Activated T-helper 1 cell treated with anti-CD3 and anti-CD28 coated beads, Interleukin-12 subunit alpha, Interleukin-12 subunit beta, Interleukin-2, Interleukin-4 antibody, amounts not matched to agents 30 ng/mL and 10 ng/mL and 1 ng/mL, durations not matched to agents 14 hours and 24 hours and 36 hours (primary cell): ENCODE measurements around the gene CAMK1G. TPM values are rescaled to one million over a fixed set of nuclear protein-coding genes. Genes with fewer than 3 reads are reported as not detected.

Source experiments
- DNase-seq: peaks from one replicate; pipeline ENCODE4 v3.0.0; 2021; ENCODE audit warnings: low spot score
- H3K27ac Mint-ChIP-seq: one replicate; pipeline ENCODE4 v1.8.0; 2021; ENCODE audit warnings: mild to moderate bottlenecking, mixed read lengths
- H3K27me3 Mint-ChIP-seq: one replicate; pipeline ENCODE4 v1.8.0; 2022; ENCODE audit warnings: mild to moderate bottlenecking, moderate library complexity, mixed read lengths; ENCODE audit not compliant: insufficient read depth
- H3K36me3 Mint-ChIP-seq: one replicate; pipeline ENCODE4 v1.8.0; 2021; ENCODE audit warnings: low read depth, mixed read lengths
- H3K4me1 Mint-ChIP-seq: one replicate; pipeline ENCODE4 v1.8.0; 2021; ENCODE audit warnings: low read depth, mixed read lengths
- H3K4me3 Mint-ChIP-seq: one replicate; pipeline ENCODE4 v1.8.0; 2021; ENCODE audit warnings: mild to moderate bottlenecking, moderate library complexity, mixed read lengths
- H3K9me3 Mint-ChIP-seq: one replicate; pipeline ENCODE4 v1.8.0; 2021; ENCODE audit warnings: mixed read lengths
- intact Hi-C: fragments of 100-400 bp; cut with micrococcal nuclease; formaldehyde crosslinking; loops from one replicate; pipeline ENCODE4 v1.15.1; 2024
- total RNA-seq: library from RNA; stranded (reverse); gene quantifications from 2 replicates; pipeline ENCODE4 v1.2.3, GENCODE V29; 2022

Gene CAMK1G
- total RNA-seq, 1 donor from 2014 or later = 0.62 TPM

DNA sequence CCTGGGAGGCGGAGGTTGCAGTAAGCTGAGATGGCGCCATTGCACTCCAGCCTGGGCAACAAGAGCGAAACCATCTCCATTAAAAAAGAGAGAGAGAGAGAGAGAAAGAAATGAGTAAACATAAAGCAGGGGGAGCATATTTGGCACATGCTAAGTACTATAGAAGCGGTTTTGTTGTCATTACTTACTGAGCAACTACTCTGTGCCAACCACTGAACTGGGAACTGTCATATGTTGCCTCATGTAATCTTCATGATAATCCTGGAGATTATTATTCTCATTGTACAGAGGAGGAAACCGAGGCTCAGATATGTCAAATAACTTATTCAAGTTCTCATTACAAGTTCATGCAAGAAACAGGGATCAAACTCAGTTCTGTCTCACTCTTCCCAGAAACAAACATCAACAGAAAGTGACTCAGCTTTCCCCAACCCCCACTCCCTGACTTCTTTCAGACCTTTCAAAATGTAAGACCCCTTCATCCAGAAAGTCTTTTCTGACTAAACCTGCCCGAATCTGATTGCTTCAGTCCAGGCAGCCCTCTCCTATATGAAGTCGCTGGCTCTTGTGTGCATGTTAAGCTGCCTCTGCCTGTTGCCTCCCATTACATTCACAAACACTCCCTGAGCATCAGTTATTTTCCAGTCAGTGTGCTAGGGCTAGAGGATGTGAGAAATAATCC lies 45.2 kb downstream of the CAMK1G start:
- H3K27me3 Mint-ChIP-seq = no peaks in the 10 kb centered on the region
- H3K4me1 Mint-ChIP-seq = peaks cover 16% of the 10 kb centered on the region
- no peak for DNase-seq
- no peak overlapping the region for H3K27ac Mint-ChIP-seq
- H3K36me3 Mint-ChIP-seq = peaks cover 3% of the 10 kb centered on the region
- H3K9me3 Mint-ChIP-seq = no peaks in the 10 kb centered on the region
- intact Hi-C loops = no loop called here
- H3K4me3 Mint-ChIP-seq = no peak overlapping the region

DNA sequence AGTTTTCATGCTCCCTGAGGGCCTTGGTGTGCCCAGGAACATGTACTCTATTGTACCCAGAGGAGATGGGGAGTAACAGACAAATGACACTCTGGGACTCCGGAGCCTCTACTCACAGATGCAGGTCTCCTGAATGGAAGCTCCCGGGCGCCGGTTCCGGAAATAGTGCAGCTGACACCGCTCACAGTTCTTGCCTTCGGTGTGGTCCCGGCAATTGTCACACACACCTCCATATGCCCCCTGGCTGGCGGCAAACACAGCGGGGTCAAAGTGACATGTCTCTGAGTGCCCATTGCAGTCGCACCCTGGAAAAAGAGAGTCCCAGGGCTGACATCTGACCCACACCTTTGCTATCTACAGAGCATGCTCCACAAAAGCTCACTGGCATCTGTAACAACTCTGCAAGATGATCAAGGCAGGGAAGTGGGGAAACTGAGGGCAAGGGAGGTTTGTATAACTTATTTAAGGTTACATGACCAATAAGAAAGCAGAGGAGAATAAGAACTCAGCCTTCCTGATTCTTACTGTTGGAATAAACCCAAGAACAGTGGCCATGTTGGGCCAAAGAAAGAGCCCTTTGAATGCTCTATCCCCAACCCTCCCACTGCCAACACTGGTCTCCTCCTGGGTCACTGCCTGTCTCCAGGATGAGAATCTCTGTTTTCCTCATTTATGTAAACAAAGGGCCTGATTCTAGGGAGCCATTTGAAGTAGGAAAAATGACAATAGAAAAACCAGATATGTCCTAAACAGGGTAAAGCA lies 46.3 kb downstream of the CAMK1G start:
- intact Hi-C loops = no loop called here
- peaks cover 3% of the 10 kb centered on the region for H3K36me3 Mint-ChIP-seq
- H3K4me3 Mint-ChIP-seq = no peak overlapping the region
- H3K4me1 Mint-ChIP-seq = peaks cover 19% of the 10 kb centered on the region
- H3K27me3 Mint-ChIP-seq = no peaks in the 10 kb centered on the region
- no peak for DNase-seq
- H3K9me3 Mint-ChIP-seq = no peaks in the 10 kb centered on the region
- H3K27ac Mint-ChIP-seq = no peak overlapping the region

DNA sequence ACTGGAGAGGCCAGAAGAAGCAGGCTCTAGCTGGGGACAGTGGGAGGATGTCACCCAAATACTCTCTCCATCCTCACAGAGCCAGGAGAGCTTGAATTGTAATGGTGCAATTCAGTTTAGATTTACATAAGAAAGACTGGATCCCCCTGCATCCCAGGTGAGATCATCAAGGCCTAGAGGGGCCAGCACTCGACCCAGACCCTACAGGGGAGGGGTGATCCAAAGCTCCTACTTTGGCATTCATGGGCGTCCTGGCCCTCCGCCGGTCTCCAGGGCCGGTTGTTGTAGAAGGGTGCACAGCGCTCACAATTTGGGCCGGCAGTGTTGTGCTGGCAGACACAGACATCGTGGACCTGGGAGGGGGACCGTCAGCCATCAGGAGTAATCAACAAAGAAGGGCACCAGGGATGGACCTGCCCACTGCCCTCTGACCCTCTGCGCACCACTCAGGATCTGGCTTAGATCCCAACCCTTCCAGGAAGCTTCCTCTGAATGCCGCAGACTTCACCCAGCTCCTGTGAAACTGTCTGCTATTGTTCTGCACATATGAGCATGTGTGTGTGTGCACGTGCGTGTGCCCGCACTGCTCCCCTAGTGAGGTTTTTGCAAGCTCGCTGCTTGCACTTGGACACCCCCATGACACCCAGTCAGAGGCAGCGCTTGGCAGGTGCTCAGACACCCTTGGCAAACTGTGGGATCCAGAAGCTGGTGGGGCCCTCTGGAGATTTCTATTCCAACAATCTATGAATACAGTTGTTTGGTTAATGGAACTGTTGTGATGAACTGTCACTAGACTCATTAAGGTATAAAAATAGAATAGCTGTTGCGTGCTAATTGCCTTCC lies 47.1 kb downstream of the CAMK1G start:
- intact Hi-C loops = no loop called here
- peaks cover 26% of the 10 kb centered on the region for H3K4me1 Mint-ChIP-seq
- DNase-seq = no peak
- no peak overlapping the region for H3K27ac Mint-ChIP-seq
- peaks cover 6% of the 10 kb centered on the region for H3K36me3 Mint-ChIP-seq
- H3K9me3 Mint-ChIP-seq = no peaks in the 10 kb centered on the region
- no peaks in the 10 kb centered on the region for H3K27me3 Mint-ChIP-seq
- H3K4me3 Mint-ChIP-seq = no peak overlapping the region

DNA sequence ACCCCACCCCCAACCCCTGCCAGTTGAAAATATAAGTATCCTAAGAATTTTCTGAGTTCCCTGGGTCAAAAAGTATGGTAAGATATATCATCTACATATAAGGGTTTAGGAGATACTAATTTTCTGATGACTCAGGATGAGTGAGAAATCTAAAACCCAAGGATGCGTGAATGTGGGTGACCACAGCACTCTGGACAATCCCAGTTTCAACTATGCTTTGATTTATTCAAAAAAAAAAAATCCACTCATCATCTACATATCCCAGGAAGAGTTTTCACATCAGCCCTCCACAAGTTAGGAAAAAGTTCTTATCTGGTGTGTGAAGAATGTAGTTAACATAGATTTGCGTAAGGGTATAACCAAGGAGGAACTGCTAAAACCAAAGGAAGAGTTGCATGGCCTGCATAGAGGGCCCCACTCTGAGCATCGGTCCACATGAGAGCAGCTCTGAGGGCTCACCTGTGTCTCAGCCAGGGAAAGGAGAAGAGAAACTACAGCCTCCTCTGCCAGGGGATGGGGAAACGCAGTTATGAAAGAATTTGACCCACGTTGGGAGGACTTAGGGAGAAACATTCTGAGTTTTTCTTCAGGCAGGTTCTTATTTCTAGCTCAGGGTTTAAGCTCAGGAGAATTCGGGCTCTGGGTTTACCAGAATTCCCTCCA lies 50.0 kb downstream of the CAMK1G start:
- no peak overlapping the region for H3K4me3 Mint-ChIP-seq
- H3K4me1 Mint-ChIP-seq = peaks cover 26% of the 10 kb centered on the region
- H3K9me3 Mint-ChIP-seq = no peaks in the 10 kb centered on the region
- no peak for DNase-seq
- H3K36me3 Mint-ChIP-seq = peaks cover 11% of the 10 kb centered on the region
- H3K27ac Mint-ChIP-seq = no peak overlapping the region
- no peaks in the 10 kb centered on the region for H3K27me3 Mint-ChIP-seq
- intact Hi-C loops = no loop called here

DNA sequence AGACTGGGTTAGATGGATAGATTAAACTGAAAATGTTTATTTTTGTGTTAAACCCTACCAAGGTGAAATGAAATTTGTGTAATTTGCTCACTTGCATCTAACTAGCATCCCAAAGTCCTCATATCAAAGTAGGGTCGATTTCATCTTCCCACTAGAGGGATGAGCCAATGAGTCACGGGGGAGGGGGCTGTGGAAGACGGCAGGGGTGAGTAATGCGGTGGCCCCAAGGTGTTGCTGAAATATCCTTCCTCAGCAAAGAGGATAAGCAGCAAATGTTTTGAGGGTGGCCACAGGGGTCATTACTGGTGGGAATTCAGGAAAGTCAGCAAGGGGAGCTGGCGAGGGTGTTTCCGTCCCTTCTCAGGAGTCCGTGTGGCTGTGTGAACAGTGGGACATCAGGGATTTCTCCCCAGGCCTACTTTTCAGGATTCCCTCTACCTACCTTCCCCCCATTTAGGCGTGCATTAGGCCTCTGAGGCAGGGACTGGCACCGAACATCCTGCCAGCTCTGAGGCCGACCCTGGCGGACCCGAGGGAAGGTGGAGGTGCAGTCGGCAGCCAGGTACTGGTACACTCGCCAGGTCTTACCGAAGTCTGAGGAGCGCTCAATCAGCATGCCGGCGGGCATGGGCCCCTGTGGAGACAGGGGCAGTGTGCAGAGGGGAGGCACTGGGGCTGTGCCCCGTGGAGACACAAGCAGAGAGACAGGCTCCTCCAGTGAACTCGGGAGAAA lies 50.7 kb downstream of the CAMK1G start:
- peaks cover 20% of the 10 kb centered on the region for H3K4me1 Mint-ChIP-seq
- peaks cover 11% of the 10 kb centered on the region for H3K36me3 Mint-ChIP-seq
- no peak for DNase-seq
- no peaks in the 10 kb centered on the region for H3K9me3 Mint-ChIP-seq
- no peak overlapping the region for H3K4me3 Mint-ChIP-seq
- intact Hi-C loops = no loop called here
- no peaks in the 10 kb centered on the region for H3K27me3 Mint-ChIP-seq
- H3K27ac Mint-ChIP-seq = no peak overlapping the region

DNA sequence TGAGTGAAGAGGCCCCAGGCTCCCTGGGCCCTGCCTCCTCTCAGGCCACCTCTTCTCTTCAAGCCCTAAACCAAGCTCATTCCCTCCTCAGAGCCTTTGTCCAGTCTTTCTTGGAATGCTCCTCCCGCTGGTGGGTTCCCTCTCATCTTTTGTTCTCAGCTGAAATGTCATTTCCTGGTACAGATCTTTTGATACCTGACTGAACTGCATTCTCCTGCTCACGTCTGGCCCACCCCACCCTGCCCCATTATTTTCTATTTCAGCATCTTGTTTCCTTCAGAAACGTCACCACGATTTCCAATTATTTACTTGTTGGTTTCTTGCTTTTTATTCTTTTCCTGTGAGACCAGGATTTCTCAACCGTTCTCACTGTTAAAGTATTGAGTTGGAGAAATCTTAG lies 52.3 kb downstream of the CAMK1G start:
- no peak overlapping the region for H3K27ac Mint-ChIP-seq
- no peaks in the 10 kb centered on the region for H3K27me3 Mint-ChIP-seq
- H3K4me1 Mint-ChIP-seq = peaks cover 16% of the 10 kb centered on the region
- DNase-seq = no peak
- H3K4me3 Mint-ChIP-seq = no peak overlapping the region
- intact Hi-C loops = no loop called here
- H3K36me3 Mint-ChIP-seq = peaks cover 11% of the 10 kb centered on the region
- no peaks in the 10 kb centered on the region for H3K9me3 Mint-ChIP-seq

DNA sequence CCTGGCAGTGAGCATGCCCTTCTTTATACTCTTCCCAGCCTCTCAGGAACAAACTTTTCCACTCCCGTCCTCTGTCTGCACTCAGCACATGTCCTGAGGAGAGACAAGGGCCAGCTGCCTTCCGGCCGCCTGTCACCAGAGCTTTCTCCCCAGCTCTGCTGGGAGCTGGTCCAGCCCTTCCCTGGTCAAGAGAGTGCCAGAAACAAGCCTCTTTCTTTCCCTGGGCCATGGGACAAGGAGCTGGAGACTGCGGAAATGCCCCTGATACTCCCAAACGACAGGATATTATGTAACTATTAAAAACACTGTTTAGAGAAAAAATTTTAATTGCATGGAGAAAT lies 58.3 kb downstream of the CAMK1G start:
- Mint-ChIP-seq H3K4me3 (no peak overlapping the region), H3K36me3 (peaks cover 16% of the 10 kb centered on the region), H3K9me3 (no peaks in the 10 kb centered on the region), H3K27ac (no peak overlapping the region), H3K4me1 (peaks cover 21% of the 10 kb centered on the region), H3K27me3 (no peaks in the 10 kb centered on the region)
- DNase-seq = no peak
- intact Hi-C loops = no loop called here

DNA sequence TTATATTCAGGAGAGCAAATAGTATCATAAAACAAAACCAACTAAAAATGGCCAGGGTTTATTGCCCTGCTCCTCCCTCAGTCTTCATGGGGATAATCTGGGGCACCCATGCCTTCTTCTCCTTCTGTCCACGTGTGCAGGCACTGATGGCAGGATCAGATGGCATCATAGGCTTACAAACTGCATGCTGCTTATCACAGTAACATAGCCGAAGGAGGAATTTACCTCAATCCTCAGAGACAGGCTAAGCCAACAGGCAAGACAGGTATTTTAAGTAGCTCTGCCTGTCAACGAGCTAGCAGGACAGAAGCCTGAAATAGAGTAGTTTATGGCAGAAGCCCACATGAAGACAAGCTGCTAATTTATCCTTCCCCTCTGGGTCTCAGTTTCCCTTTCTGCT lies 59.3 kb downstream of the CAMK1G start:
- DNase-seq = no peak
- H3K27ac Mint-ChIP-seq = no peak overlapping the region
- H3K27me3 Mint-ChIP-seq = no peaks in the 10 kb centered on the region
- intact Hi-C loops = no loop called here
- peaks cover 17% of the 10 kb centered on the region for H3K36me3 Mint-ChIP-seq
- H3K4me3 Mint-ChIP-seq = no peak overlapping the region
- peaks cover 25% of the 10 kb centered on the region for H3K4me1 Mint-ChIP-seq
- no peaks in the 10 kb centered on the region for H3K9me3 Mint-ChIP-seq

DNA sequence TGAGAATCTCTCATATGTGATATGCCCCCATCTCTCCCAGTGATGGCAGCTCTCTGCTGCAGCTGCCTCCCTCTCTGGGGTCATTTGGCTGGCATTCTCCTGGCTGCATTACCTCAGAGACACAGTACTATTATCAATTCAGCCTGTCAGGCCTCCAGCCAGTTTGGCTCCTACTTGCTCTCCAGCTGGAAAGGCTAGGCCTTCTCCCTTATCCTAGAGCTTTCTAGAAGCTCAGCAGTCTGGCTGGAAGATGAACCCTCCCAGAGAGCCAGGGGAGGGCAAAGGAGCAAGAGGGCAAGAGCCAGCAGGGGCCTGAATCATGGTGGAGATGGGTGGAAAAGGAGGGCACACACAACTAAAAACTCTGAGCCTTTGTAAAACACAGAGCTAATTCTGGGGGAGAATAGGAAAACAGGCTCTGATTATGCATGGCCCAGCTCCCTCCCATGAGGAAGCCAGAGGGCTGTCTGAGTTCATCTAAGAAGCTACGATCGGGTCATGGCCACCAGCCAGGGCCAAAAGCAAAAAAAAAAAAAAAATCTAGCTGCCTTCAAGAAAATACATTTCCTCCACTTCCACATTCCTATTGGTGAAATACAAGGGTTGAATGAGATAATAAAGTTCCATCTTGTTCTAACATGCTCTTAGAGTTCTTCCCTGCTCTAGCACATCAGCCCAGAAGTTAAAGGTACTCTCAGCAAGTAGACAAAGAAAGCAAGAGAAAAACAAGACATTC lies 59.9 kb downstream of the CAMK1G start:
- H3K4me1 Mint-ChIP-seq = peaks cover 32% of the 10 kb centered on the region
- no peaks in the 10 kb centered on the region for H3K27me3 Mint-ChIP-seq
- no peak overlapping the region for H3K4me3 Mint-ChIP-seq
- no peak overlapping the region for H3K27ac Mint-ChIP-seq
- no peak for DNase-seq
- peaks cover 17% of the 10 kb centered on the region for H3K36me3 Mint-ChIP-seq
- no peaks in the 10 kb centered on the region for H3K9me3 Mint-ChIP-seq
- intact Hi-C loops = no loop called here

DNA sequence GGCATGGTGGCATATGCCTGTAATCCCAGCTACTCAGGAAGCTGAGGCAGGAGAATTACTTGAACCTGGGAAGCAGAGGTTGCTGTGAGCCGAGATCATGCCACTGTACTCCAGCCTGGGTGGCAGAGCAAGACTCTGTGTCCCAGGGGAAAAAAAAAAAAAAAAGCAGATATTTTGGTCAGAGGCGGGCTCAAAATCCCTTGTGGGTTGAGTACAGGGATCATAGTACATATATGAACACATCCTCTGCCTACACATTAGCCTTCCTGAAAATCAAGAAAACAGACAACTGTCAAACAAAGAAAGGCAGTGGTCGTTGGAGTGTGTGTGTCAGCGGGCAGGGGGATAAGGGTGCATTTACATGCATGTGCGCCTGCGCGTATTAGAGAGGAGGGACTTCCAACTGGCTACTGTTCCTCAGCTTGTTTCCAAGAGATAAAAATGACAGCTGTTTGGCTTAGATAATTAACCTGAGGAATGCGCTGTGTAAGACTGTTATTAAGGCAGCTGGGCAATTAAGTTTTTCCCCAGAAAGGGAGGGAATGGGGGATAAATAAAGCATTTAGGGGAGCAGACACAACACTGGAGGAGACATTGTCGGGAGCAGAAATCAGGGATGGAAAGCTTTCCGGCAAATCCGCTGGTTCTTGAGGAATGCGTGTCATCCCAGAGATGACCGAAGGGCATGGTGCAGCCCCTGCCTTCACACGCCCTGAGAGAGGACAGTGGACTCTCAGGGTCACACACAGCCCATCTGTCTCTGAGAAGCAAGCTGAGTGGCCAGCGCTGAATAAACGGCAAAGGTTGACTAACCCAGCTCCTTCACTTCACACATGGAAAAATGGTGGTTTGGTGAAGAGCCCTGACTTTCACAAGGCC lies 62.3 kb downstream of the CAMK1G start:
- H3K4me1 Mint-ChIP-seq = peaks cover 52% of the 10 kb centered on the region
- no peak overlapping the region for H3K27ac Mint-ChIP-seq
- intact Hi-C loops = no loop called here

DNA sequence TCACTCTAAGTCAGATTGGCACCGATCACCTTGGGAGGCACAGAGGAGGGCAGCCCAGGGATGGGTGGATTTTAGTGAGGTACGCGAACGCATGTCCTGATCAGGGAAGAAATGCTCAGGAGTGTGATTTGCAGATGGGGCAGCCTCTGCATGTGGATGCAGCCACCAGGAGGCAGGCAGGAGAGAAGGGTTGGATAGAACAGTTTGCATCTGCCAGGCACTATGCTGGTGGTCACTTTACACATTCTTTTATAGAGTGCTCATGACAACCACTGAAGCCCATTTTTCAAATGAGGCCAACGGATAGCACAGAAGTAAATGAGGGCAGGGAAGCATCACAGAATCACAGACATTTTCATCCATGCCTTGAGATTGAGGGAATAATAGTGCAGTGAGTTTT lies 63.0 kb downstream of the CAMK1G start:
- H3K4me1 Mint-ChIP-seq = peaks cover 60% of the 10 kb centered on the region
- no peak overlapping the region for H3K4me3 Mint-ChIP-seq
- H3K27ac Mint-ChIP-seq = no peak overlapping the region
- no peak for DNase-seq
- no peaks in the 10 kb centered on the region for H3K9me3 Mint-ChIP-seq
- H3K36me3 Mint-ChIP-seq = peaks cover 18% of the 10 kb centered on the region
- intact Hi-C loops = no loop called here
- no peaks in the 10 kb centered on the region for H3K27me3 Mint-ChIP-seq

More for the DNA sequence above, 62.3 kb downstream of the CAMK1G start:
- H3K4me3 Mint-ChIP-seq = no peak overlapping the region
- H3K36me3 Mint-ChIP-seq = peaks cover 17% of the 10 kb centered on the region
- DNase-seq = no peak
- no peaks in the 10 kb centered on the region for H3K27me3 Mint-ChIP-seq
- H3K9me3 Mint-ChIP-seq = no peaks in the 10 kb centered on the region
